AG04450 (cell line): ENCODE data around the gene DNASE2B. TPM values are rescaled to one million over a fixed set of nuclear protein-coding genes. Genes with fewer than 3 reads are reported as not detected.

Experiments used
- CTCF ChIA-PET: fragments of 300-600, 350-600 bp; formaldehyde crosslinking; extraction: SDS; loops from one replicate; lab custom pipeline; 2022; ENCODE audit warnings: antibody characterized with exemption, inconsistent platforms; lab: Charles Lee
- POLR2A ChIA-PET: fragments of 350-600 bp; formaldehyde crosslinking; extraction: SDS; loops from one replicate; lab custom pipeline; 2021; ENCODE audit warnings: antibody characterized with exemption, inconsistent platforms; lab: Yijun Ruan, JAX
- DNase-seq: peaks from one replicate; pipeline ENCODE4 v3.0.0-alpha.2; 2011; ENCODE audit warnings: low read depth, low spot score
- H3K27ac ChIP-seq: one replicate; pipeline ENCODE4 v1.5.1; 2012; ENCODE audit warnings: low read depth, low read length, control low read depth
- H3K27me3 ChIP-seq: one replicate; pipeline ENCODE4 v1.6.0; 2012; ENCODE audit warnings: low read length; ENCODE audit not compliant: control insufficient read depth, insufficient read depth
- H3K4me3 ChIP-seq: 2 replicates; pipeline ENCODE4 v1.5.1; 2011; ENCODE audit warnings: mild to moderate bottlenecking, low read depth, low read length, control low read depth
- H3K9me3 ChIP-seq: 2 replicates; pipeline ENCODE4 v1.5.1; 2012; ENCODE audit warnings: low read length; ENCODE audit not compliant: control insufficient read depth, insufficient read depth
- polyA plus RNA-seq: library from polyadenylated mRNA; depleted of rRNA; stranded (reverse); fragments of >200 nt; gene quantifications from 2 replicates; pipeline ENCODE4 v1.2.3, GENCODE V29; 2011
- TF ChIP-seq, protein P1 (sequence below): IDR thresholded peaks from 2 replicates; pipeline ENCODE4 v1.5.1; 2011; ENCODE audit warnings: low read depth, low read length, control low read depth, inconsistent platforms

Gene DNASE2B
- polyA plus RNA-seq, 1 experiment: not detected

DNA sequence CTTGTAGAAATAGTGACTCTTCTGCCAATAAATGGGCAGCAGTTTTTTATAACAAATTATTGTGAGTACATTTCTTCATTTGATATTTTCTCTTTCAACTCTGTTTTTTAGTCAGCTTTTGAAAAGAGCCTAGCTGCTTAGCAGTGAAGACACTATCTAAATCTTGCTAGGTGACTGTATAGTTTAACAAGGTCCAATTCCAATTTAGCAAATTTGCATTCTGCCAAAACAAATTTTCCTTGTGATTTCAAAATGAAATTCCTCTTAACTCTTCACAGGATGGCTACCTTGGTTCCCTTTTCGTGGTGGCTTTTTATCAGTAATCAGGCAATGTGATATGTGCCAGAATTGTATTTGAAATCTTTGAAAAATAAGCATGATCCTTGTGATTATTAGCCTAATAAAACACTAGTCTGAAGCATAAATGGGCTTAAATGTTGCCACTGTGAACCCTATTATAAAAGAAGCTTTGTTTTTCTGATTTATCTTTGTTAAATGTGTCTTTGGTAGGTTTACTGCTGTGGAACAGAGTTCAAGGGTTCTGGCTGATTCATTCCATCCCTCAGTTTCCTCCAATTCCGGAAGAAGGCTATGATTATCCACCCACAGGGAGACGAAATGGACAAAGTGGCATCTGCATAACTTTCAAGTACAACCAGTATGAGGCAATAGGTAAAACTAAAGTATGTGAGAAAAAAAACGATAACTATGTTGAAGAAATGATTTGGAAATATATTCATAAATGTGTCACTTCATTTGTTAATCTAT, 12.2 kb downstream of the DNASE2B start:
- H3K27ac ChIP-seq: no peak overlapping the region
- POLR2A ChIA-PET: no interaction called here
- no peak overlapping the region for H3K4me3 ChIP-seq
- H3K27me3 ChIP-seq: no peaks in the 10 kb centered on the region
- no peaks in the 10 kb centered on the region for H3K9me3 ChIP-seq
- CTCF ChIA-PET: interaction anchor here (1.1 kb wide), 1 partner anchor 24 kb away, joined by 3 read pairs; no protein-coding TSS in a partner anchor
- DNase-seq: no peak
- TF ChIP-seq, protein P1, sequence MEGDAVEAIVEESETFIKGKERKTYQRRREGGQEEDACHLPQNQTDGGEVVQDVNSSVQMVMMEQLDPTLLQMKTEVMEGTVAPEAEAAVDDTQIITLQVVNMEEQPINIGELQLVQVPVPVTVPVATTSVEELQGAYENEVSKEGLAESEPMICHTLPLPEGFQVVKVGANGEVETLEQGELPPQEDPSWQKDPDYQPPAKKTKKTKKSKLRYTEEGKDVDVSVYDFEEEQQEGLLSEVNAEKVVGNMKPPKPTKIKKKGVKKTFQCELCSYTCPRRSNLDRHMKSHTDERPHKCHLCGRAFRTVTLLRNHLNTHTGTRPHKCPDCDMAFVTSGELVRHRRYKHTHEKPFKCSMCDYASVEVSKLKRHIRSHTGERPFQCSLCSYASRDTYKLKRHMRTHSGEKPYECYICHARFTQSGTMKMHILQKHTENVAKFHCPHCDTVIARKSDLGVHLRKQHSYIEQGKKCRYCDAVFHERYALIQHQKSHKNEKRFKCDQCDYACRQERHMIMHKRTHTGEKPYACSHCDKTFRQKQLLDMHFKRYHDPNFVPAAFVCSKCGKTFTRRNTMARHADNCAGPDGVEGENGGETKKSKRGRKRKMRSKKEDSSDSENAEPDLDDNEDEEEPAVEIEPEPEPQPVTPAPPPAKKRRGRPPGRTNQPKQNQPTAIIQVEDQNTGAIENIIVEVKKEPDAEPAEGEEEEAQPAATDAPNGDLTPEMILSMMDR: no peak

DNA sequence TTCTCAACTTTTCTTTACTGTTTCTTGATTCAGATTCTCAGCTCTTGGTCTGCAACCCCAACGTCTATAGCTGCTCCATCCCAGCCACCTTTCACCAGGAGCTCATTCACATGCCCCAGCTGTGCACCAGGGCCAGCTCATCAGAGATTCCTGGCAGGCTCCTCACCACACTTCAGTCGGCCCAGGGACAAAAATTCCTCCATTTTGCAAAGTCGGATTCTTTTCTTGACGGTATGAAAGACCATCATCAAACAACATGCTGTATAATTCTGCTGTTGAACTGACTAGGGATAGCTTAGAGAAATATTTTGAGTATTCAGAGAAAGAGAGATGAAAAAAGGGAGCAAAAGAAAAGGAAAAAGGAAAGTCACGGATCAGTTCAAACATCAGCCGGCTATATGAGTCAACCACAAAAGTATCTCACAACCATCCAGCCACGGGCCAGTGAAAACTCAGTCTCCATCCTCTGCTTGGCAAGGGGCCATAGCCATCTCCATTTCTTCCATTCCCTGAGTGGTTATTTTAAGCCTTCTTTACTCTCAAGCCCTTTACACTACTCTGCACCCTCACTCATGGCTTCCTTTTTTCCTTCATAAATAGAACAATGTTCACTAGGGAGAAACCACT, 14.1 kb downstream of the DNASE2B start:
- peak; percentile 59 for DNase-seq
- TF ChIP-seq, protein P1: no peak
- H3K27ac ChIP-seq: peak overlapping the region; percentile 33
- POLR2A ChIA-PET: interaction anchor here (0.6 kb wide), 1 partner anchor 35 kb away, joined by 3 read pairs; no protein-coding TSS in a partner anchor
- H3K27me3 ChIP-seq: no peaks in the 10 kb centered on the region
- CTCF ChIA-PET: interaction anchor here (1.2 kb wide), 1 partner anchor 21 kb away, joined by 4 read pairs; no protein-coding TSS in a partner anchor
- no peaks in the 10 kb centered on the region for H3K9me3 ChIP-seq
- peak overlapping the region; percentile 11; the same call in 1 of the 2 replicates for H3K4me3 ChIP-seq

DNA sequence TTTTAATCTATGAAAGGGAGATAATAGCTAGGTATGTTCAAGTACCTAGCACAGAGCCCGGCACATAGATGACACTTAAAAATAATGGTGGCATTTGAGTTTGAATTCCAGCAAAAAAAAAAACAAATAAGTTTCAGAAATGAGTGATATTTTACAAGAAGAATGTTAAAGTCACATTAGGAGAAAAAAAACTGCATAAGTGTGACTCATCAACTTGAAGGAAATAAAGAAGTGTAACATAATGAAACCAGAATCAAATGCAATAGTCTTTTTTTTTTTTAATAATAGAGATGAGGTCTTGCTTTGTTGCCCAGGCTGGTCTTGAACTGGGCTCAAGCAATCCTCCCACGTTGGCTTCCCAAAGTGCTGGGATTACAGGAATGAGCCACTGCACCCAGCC, 17.1 kb downstream of the DNASE2B start:
- no peak overlapping the region for H3K4me3 ChIP-seq
- TF ChIP-seq, protein P1: no peak
- ChIA-PET CTCF (interaction anchor here (1.2 to 1.3 kb wide), 2 partner anchors 18 to 274 kb away, joined by 3 to 4 read pairs; no protein-coding TSS in a partner anchor), POLR2A (no interaction called here)
- DNase-seq: no peak
- no peaks in the 10 kb centered on the region for H3K27me3 ChIP-seq
- no peak overlapping the region for H3K27ac ChIP-seq
- H3K9me3 ChIP-seq: no peaks in the 10 kb centered on the region

DNA sequence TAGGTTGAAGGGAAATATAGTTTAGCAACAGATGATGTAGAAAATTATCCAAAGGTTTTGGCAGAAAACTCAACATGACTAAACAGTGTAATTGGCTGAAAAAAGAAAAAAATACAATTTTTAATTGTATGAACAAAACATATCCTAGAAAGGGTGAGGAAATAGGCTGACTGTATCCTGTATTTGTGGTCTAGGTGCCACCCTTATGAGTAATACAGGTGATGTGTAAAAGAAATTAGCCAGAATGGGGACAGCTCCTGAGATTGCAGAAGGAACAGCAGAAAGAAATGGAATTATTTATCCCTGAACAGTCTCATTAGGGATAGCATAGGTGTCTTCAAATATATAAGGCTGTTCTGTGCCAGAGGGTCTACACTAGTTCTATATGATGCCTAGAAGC, 24.6 kb downstream of the DNASE2B start:
- H3K27ac ChIP-seq: no peak overlapping the region
- H3K27me3 ChIP-seq: no peaks in the 10 kb centered on the region
- ChIA-PET POLR2A (no interaction called here), CTCF (interaction anchor here (1.1 to 3.2 kb wide), 2 partner anchors 10 to 281 kb away, joined by 3 to 23 read pairs; no protein-coding TSS in a partner anchor)
- H3K4me3 ChIP-seq: no peak overlapping the region
- no peaks in the 10 kb centered on the region for H3K9me3 ChIP-seq
- DNase-seq: no peak
- TF ChIP-seq, protein P1: no peak
